Transverse colon (tissue), 4 donors: Measurements from ENCODE around the gene SEPTIN2. TPM values are rescaled to one million over a fixed set of nuclear protein-coding genes. Genes with fewer than 3 reads are reported as not detected.
A peak's percentile ranks its signal among the peaks of the same experiment; 100 is the strongest.
"Not testable (repeated sequence)": the region's sequence is repeated elsewhere in the genome, so short reads cannot be mapped to it uniquely, and the experiment has no call there.

Source experiments
- DNase-seq: peaks from one replicate; pipeline ENCODE4 v3.0.0-alpha.2; 2019
- H3K27ac ChIP-seq, 4 donors: fragments of 200-600 bp; sonication (generic); 2 replicates each; pipeline ENCODE4 v1.5.1; 2016 to 2018; ENCODE audit warnings: inconsistent platforms in 4 of 4
- H3K27me3 ChIP-seq: fragments of 200-600 bp; sonication (generic); 2 replicates; pipeline ENCODE4 v1.5.1; 2017; ENCODE audit warnings: inconsistent platforms
- H3K36me3 ChIP-seq, 4 donors: fragments of 200-600 bp; sonication (generic); 2 replicates each; pipeline ENCODE4 v1.5.1; 2017 to 2019; ENCODE audit warnings: inconsistent platforms in 4 of 4
- H3K4me1 ChIP-seq, 4 donors: fragments of 200-600 bp; sonication (generic); 2 replicates each; pipeline ENCODE4 v1.5.1; 2017 to 2020; ENCODE audit warnings: inconsistent platforms in 4 of 4
- H3K4me3 ChIP-seq, 4 donors: fragments of 200-600 bp; sonication (generic); 1 replicate in 1 of 4; 2 replicates in 3 of 4; pipeline versions ENCODE4 v1.5.1 to v1.6.1; 2017 to 2019; ENCODE audit warnings: inconsistent platforms in 4 of 4
- H3K9me3 ChIP-seq, 2 donors: fragments of 200-600 bp; sonication (generic); 2 replicates each; pipeline ENCODE4 v1.5.1; 2017 to 2019; ENCODE audit warnings: inconsistent platforms in 2 of 2
- EP300 ChIP-seq: sonication (generic); formaldehyde crosslinking; IDR thresholded peaks from one replicate; pipeline ENCODE4 v1.6.1; 2017; ENCODE audit warnings: antibody characterized with exemption, low read depth
- POLR2A ChIP-seq: fragments of 450-650 bp; IDR thresholded peaks from one replicate; pipeline ENCODE4 v1.6.1; 2016; ENCODE audit warnings: antibody characterized with exemption, mild to moderate bottlenecking, moderate library complexity
- POLR2AphosphoS5 ChIP-seq, 3 donors: sonication (generic); formaldehyde crosslinking; IDR thresholded peaks; one replicate each; pipeline ENCODE4 v1.6.1; 2016; ENCODE audit warnings: antibody characterized with exemption in 3 of 3
- WGBS, 2 donors: methylation state at CpG; one replicate each; pipeline ENCODE4 v1.1.5; 2018; ENCODE audit warnings: low coverage in 1 of 2; 5-methylcytosine and 5-hydroxymethylcytosine counted together
- in situ Hi-C, 4 donors: fragments of 200-750 bp; cut with MboI; loops; one replicate each; pipeline versions ENCODE4 v1.15.0 to v1.15.1; 2017; ENCODE audit warnings: low sequenced_read_pairs in 3 of 4, low pct_ligation_motif_present in 1 of 4, low pct_unique_long_range_greater_than_20kb in 1 of 4
- intact Hi-C: fragments of 100-400 bp; cut with DNase I; formaldehyde crosslinking; loops from one replicate; pipeline ENCODE4 v1.15.1; 2023; ENCODE audit warnings: low total_unique reads
- total RNA-seq, 4 donors: library from RNA; depleted of rRNA; stranded (reverse); fragments of >200 nt; gene quantifications; one replicate each; pipeline ENCODE4 v1.1.0, GENCODE V29; 2016
- TF ChIP-seq, protein P1 (sequence below), 5 experiments: fragments of 200-600 bp in 3 of 5; fragments of 450-650 bp in 2 of 5; sonication (generic) in 3 of 5; IDR thresholded peaks; 1 replicate in 2 of 5; 2 replicates in 3 of 5; pipeline ENCODE4 v1.5.1; 2016 to 2017; ENCODE audit warnings: antibody characterized with exemption in 5 of 5, inconsistent platforms in 3 of 5, mild to moderate bottlenecking in 2 of 5, moderate library complexity in 1 of 5

Gene SEPTIN2
- total RNA-seq, 4 donors from 2014 or later = 116 to 264 (median 180) TPM

DNA sequence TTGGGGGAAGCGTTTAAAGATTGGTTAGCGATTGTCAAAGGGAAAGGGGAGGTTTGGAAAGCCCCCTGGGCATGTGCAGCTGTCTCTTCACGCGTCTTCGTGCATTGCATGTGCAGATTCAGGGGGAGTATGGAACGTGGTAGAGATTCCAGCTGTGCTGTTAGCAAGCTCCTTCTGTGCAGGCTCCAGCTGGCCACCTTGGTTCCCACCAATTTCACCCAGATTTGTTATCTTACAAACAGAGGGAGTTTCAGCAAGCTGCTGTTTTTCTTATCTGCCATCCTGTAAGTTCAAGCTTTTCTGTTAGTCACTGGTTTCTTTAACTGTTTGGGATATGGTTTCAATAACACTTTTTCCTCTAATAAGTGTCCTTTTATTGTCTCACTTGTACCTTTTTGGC lies 70.8 kb downstream of the SEPTIN2 start:
- in situ Hi-C loops (no loop called here), intact Hi-C loops (no loop called here)
- no peak overlapping the region for H3K27ac ChIP-seq
- H3K9me3 ChIP-seq = no peaks in the 10 kb centered on the region
- WGBS, 2 donors = 87 to 93% methylated on average over 6 of the region's 6 CpGs
- no peak overlapping the region for H3K4me3 ChIP-seq
- no peak for TF ChIP-seq POLR2AphosphoS5 (IDR thresholded peaks at IDR 0.05)
- TF ChIP-seq, protein P1, sequence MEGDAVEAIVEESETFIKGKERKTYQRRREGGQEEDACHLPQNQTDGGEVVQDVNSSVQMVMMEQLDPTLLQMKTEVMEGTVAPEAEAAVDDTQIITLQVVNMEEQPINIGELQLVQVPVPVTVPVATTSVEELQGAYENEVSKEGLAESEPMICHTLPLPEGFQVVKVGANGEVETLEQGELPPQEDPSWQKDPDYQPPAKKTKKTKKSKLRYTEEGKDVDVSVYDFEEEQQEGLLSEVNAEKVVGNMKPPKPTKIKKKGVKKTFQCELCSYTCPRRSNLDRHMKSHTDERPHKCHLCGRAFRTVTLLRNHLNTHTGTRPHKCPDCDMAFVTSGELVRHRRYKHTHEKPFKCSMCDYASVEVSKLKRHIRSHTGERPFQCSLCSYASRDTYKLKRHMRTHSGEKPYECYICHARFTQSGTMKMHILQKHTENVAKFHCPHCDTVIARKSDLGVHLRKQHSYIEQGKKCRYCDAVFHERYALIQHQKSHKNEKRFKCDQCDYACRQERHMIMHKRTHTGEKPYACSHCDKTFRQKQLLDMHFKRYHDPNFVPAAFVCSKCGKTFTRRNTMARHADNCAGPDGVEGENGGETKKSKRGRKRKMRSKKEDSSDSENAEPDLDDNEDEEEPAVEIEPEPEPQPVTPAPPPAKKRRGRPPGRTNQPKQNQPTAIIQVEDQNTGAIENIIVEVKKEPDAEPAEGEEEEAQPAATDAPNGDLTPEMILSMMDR (IDR thresholded peaks at IDR 0.05) = no peak
- no peak for TF ChIP-seq POLR2A
- TF ChIP-seq EP300 = no peak
- DNase-seq = no peak
- no peaks in the 10 kb centered on the region for H3K27me3 ChIP-seq
- peaks cover 0 to 17% (median 0%) of the 10 kb centered on the region in 4 donors for H3K4me1 ChIP-seq
- peaks cover 0 to 7% (median 3%) of the 10 kb centered on the region in 4 donors for H3K36me3 ChIP-seq

DNA sequence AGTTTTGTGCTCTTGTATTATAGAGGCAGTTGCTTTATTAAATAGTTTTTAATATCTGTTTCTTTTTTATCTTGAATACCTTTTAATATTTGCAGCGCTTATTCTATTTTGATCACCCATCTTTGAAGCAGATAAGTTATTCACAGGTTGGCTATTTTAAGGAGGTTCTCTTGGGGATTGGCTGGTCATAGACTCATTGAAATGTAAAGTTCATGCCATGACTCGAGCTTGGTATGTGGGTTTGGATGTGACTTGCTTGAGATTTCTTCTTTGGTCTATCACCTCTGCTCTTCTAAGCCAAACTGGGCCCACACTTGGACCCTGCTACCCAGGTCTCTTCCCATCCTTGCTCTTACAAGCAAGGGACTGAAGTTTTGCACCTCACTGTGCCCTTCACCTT lies 74.0 kb downstream of the SEPTIN2 start:
- no peak for DNase-seq
- H3K36me3 ChIP-seq = no peaks in the 10 kb centered on the region
- TF ChIP-seq, protein P1 (IDR thresholded peaks at IDR 0.05) = no peak
- TF ChIP-seq EP300 (no peak), POLR2A (no peak), POLR2AphosphoS5 (IDR thresholded peaks at IDR 0.05) (no peak)
- H3K27me3 ChIP-seq = no peaks in the 10 kb centered on the region
- in situ Hi-C loops (no loop called here), intact Hi-C loops (no loop called here)
- WGBS, 2 donors = 81 to 100% methylated on average over 1 to 2 of the region's 2 CpGs
- H3K27ac ChIP-seq = no peak overlapping the region
- no peak overlapping the region for H3K4me3 ChIP-seq
- no peaks in the 10 kb centered on the region for H3K9me3 ChIP-seq
- peaks cover 0 to 16% (median 0%) of the 10 kb centered on the region in 4 donors for H3K4me1 ChIP-seq

DNA sequence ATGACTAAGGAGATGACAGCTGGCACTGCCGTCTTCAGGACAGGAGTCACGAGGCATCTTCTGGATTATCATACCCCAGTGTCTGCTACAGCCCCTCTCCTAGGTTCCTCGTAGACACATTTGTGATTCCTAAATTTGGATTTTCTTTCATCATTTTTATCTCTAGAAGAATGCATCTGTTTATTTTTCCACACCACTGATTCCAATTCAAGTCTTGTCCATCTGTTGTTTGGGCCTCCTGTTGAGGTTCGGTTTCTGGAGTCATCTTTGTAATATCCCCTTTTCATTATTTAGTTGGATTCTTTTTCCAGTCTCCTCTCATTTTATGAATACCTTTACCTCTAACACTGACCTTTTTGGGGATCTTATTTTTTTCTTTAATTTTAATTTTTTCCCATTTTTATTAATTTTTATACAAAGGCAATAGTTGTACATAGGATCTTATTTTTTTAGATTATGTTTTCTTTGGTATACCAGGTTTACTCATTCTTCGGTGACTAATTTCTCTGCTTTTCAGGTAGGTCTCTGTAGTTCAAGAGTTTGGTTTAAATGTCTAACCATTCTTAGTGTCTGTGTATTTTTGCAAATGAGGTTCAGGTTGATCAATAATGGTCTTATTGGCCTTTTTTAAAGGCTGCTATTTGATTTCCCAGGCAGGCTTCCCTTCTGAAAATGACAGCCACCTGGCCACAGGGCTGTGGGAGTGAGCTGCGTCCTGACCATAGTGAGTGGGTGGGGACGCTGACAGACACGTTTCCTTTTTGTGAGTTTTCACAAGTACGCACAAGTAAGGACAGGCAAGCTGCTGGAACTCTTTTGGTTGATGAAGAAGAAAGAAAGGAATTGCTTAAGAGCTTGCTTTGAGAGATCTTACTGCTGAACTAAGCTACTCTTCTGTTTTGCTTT lies 74.8 kb downstream of the SEPTIN2 start:
- no peaks in the 10 kb centered on the region for H3K9me3 ChIP-seq
- H3K4me1 ChIP-seq = peaks cover 0 to 13% (median 0%) of the 10 kb centered on the region in 4 donors
- no peaks in the 10 kb centered on the region for H3K36me3 ChIP-seq
- TF ChIP-seq, protein P1 (IDR thresholded peaks at IDR 0.05) = no peak
- TF ChIP-seq POLR2A = no peak
- TF ChIP-seq POLR2AphosphoS5 (IDR thresholded peaks at IDR 0.05) = no peak
- TF ChIP-seq EP300 = no peak
- in situ Hi-C loops (no loop called here), intact Hi-C loops (no loop called here)
- no peak overlapping the region for H3K4me3 ChIP-seq
- no peaks in the 10 kb centered on the region for H3K27me3 ChIP-seq
- no peak for DNase-seq
- H3K27ac ChIP-seq = no peak overlapping the region
- 86% methylated on average over 9 of the region's 9 CpGs for WGBS, 2 donors

DNA sequence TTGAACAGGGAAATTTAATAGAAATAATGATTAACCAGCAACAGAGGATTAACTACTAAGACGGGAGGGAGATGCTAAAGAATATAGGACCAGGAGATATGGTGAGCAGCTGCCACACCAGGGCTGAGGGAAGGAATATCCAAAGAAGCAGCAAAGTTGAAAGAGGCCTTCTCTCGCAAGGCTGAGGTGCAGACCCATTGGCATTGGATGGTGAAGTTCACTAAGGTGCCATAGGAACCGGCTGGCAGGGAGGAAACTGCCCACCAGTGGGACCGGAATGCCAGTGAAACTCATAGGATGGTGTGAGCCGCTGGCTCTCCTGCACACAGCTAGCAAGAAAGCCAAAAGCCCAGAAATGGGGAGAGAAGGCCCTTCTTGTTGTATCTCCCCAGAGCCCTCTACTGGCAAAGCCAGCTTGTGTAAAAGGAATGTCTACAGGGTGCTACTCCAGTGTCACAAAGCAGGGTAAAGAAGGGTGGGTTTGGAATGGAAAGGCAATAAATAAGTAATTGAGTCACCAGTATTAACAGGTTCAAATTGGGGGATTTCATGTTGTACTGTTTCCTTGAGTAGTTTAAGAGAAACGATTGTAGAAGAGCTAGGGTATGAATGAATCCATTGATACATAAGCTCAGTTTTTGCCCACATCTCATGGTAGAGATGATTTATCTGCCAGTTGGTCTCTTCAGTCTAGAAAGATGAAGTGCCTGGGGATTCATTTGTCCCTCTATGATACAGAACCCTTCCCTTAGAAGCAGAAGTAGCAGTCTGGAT lies 76.4 kb downstream of the SEPTIN2 start:
- intact Hi-C loops = no loop called here
- no peaks in the 10 kb centered on the region for H3K9me3 ChIP-seq
- 39 to 64% methylated on average over 2 to 6 of the region's 6 CpGs for WGBS, 2 donors
- in situ Hi-C loops = no loop called here
- no peaks in the 10 kb centered on the region for H3K27me3 ChIP-seq
- no peak overlapping the region for H3K27ac ChIP-seq
- TF ChIP-seq, protein P1 (IDR thresholded peaks at IDR 0.05) = peak; percentile 22 to 39 (median 26)
- TF ChIP-seq EP300 (no peak), POLR2AphosphoS5 (IDR thresholded peaks at IDR 0.05) (no peak)
- no peak overlapping the region for H3K4me3 ChIP-seq
- peak; percentile 28 for DNase-seq
- H3K36me3 ChIP-seq = no peaks in the 10 kb centered on the region
- peaks cover 0 to 13% (median 0%) of the 10 kb centered on the region in 4 donors for H3K4me1 ChIP-seq

DNA sequence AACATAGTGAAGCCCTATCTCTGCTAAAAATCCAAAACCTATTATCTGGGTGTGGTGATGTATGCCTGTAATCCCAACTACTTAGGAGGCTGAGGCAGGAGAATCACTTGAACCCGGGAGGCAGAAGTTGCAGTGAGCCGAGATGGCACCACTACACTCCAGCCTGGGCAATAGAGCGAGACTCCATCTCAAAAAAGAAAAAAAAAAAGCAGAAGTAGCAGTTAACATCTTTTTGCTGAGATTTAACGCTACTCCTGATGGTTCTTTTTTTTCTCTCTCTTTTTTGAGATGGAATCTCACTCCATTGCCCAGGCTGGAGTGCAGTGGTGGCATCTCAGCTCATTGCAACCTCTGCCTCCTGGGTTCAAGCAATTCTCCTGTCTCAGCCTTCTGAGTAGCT lies 77.0 kb downstream of the SEPTIN2 start:
- peaks cover 0 to 13% (median 0%) of the 10 kb centered on the region in 4 donors for H3K4me1 ChIP-seq
- in situ Hi-C loops, H3K36me3 ChIP-seq, H3K9me3 ChIP-seq, H3K27ac ChIP-seq, H3K4me3 ChIP-seq, DNase-seq, intact Hi-C loops, H3K27me3 ChIP-seq: not testable (repeated sequence)
- 73 to 86% methylated on average over 3 to 4 of the region's 4 CpGs for WGBS, 2 donors
